Naive thymus-derived CD4-positive, alpha-beta T cell (primary cell): ENCODE data around the gene SLC4A4. TPM values are rescaled to one million over a fixed set of nuclear protein-coding genes. Genes with fewer than 3 reads are reported as not detected.

Source experiments
- ATAC-seq: fragments of 150-1000 bp; cut with Tn5 transposase; 2 replicates; pipeline ENCODE4 v1.10.0; 2021; ENCODE audit warnings: mild to moderate bottlenecking, moderate library complexity
- CTCF ChIA-PET: fragments of 350-600 bp; sonication (Branson Sonifier 250); formaldehyde crosslinking; loops from one replicate; lab custom pipeline; 2021; ENCODE audit warnings: antibody characterized with exemption; lab: Charles Lee
- POLR2A ChIA-PET: fragments of 350-600 bp; sonication (Branson Sonifier 250); formaldehyde crosslinking; loops from one replicate; lab custom pipeline; 2021; ENCODE audit warnings: antibody characterized with exemption, inconsistent platforms; lab: Charles Lee
- DNase-seq, 9 donors: peaks; one replicate each; pipeline versions ENCODE4 v3.0.0 to v3.0.0-alpha.2; 2020 to 2022; ENCODE audit warnings: mixed read lengths in 1 of 9
- H3K27ac ChIP-seq: one replicate; pipeline ENCODE4 v1.7.0; 2013; ENCODE audit warnings: mild to moderate bottlenecking, low read depth, low read length, moderate library complexity
- H3K27me3 ChIP-seq, 2 donors: one replicate each; pipeline ENCODE4 v1.7.0; 2013; ENCODE audit warnings: low read length in 2 of 2, mild to moderate bottlenecking in 2 of 2, moderate library complexity in 2 of 2; ENCODE audit not compliant: control insufficient read depth in 2 of 2, insufficient read depth in 2 of 2
- H3K36me3 ChIP-seq, 3 experiments: 1 replicate in 2 of 3; 2 replicates in 1 of 3; pipeline ENCODE4 v1.7.0; 2013; ENCODE audit warnings: low read length in 3 of 3, mild to moderate bottlenecking in 3 of 3, moderate library complexity in 1 of 3; ENCODE audit not compliant: insufficient read depth in 3 of 3, control insufficient read depth in 2 of 3
- H3K4me1 ChIP-seq, 2 donors: one replicate each; pipeline ENCODE4 v1.7.0; 2013; ENCODE audit warnings: low read length in 2 of 2, mild to moderate bottlenecking in 2 of 2, moderate library complexity in 1 of 2; ENCODE audit not compliant: control insufficient read depth in 2 of 2, insufficient read depth in 2 of 2
- H3K4me3 ChIP-seq: 2 replicates; pipeline ENCODE4 v1.7.0; 2013; ENCODE audit warnings: mild to moderate bottlenecking, low read length
- H3K9me3 ChIP-seq, 3 experiments: 1 replicate in 2 of 3; 2 replicates in 1 of 3; pipeline ENCODE4 v1.7.0; 2013; ENCODE audit warnings: low read length in 3 of 3; ENCODE audit not compliant: control insufficient read depth in 2 of 3
- H3K27ac Mint-ChIP-seq, 9 donors: one replicate each; pipeline ENCODE4 v1.8.0; 2020 to 2022; ENCODE audit warnings: mixed read lengths in 9 of 9, mild to moderate bottlenecking in 8 of 9, moderate library complexity in 5 of 9, inconsistent platforms in 2 of 9
- H3K27me3 Mint-ChIP-seq, 5 donors: one replicate each; pipeline ENCODE4 v1.8.0; 2021 to 2022; ENCODE audit warnings: mixed read lengths in 5 of 5, mild to moderate bottlenecking in 1 of 5
- H3K36me3 Mint-ChIP-seq, 5 donors: one replicate each; pipeline ENCODE4 v1.8.0; 2020 to 2022; ENCODE audit warnings: mixed read lengths in 5 of 5, mild to moderate bottlenecking in 3 of 5, inconsistent platforms in 1 of 5
- H3K4me1 Mint-ChIP-seq, 7 donors: one replicate each; pipeline ENCODE4 v1.8.0; 2020 to 2022; ENCODE audit warnings: mixed read lengths in 7 of 7, mild to moderate bottlenecking in 3 of 7, inconsistent platforms in 1 of 7
- H3K4me3 Mint-ChIP-seq, 10 donors: one replicate each; pipeline ENCODE4 v1.8.0; 2020 to 2022; ENCODE audit warnings: mild to moderate bottlenecking in 10 of 10, mixed read lengths in 10 of 10, moderate library complexity in 6 of 10, inconsistent platforms in 2 of 10
- H3K9me3 Mint-ChIP-seq, 11 donors: one replicate each; pipeline ENCODE4 v1.8.0; 2020 to 2022; ENCODE audit warnings: mixed read lengths in 11 of 11, mild to moderate bottlenecking in 4 of 11, inconsistent platforms in 1 of 11, moderate library complexity in 1 of 11
- intact Hi-C, 2 donors: fragments of 100-400 bp; cut with micrococcal nuclease; formaldehyde crosslinking; loops; one replicate each; pipeline ENCODE4 v1.15.1; 2023
- polyA plus RNA-seq, 2 donors: library from polyadenylated mRNA; unstranded; fragments of 300-500 nt; fragmentation: Illumina TruSeq; gene quantifications; one replicate each; pipeline ENCODE4 v1.2.3, GENCODE V29; 2021
- total RNA-seq, 6 experiments: library from RNA in 5 of 6; stranded (reverse) in 5 of 6; gene quantifications; 1 replicate in 5 of 6; 2 replicates in 1 of 6; pipeline ENCODE4 v1.2.3 and lab custom pipeline; 2021 to 2026

Gene SLC4A4
- total and polyA plus RNA-seq, 7 experiments from 2014 or later, result 0.36 to 2.7 (median 1.2) TPM; not detected in 4

DNA sequence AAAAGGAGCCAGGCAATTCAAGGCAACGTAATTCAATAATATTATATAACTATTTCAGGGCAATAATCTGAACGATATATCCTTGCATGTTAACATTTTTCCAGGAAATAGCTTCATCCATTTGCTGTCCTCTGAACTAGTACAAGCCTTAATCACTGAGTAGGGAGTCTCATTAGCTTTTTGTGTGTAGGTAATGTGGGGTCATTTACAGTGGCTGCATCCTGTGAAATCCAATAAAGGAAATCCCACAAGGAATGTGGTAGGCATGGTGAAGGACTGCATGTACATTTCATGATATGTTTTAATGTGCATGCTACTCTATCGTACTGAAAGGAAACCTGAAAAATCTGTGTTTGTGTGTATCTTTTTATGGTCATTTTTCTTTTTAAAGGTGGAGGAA is 103.5 kb downstream of the SLC4A4 start:
- H3K27me3 ChIP-seq, result no peaks in the 10 kb centered on the region
- Mint-ChIP-seq H3K36me3 (no peaks in the 10 kb centered on the region), H3K9me3 (peaks cover 0 to 5% (median 0%) of the 10 kb centered on the region in 11 donors), H3K27me3 (peaks cover 0 to 5% (median 3%) of the 10 kb centered on the region in 5 donors), H3K27ac (no peak overlapping the region), H3K4me1 (peaks cover 0 to 2% (median 0%) of the 10 kb centered on the region in 7 donors), H3K4me3 (no peak overlapping the region)
- DNase-seq, result no peak
- H3K27ac ChIP-seq, result no peak overlapping the region
- H3K4me1 ChIP-seq, result no peaks in the 10 kb centered on the region
- POLR2A ChIA-PET, result no interaction called here
- intact Hi-C loops, result no loop called here
- CTCF ChIA-PET, result no interaction called here
- no peaks in the 10 kb centered on the region for H3K9me3 ChIP-seq
- ATAC-seq, result no peak
- H3K4me3 ChIP-seq, result no peak overlapping the region
- no peaks in the 10 kb centered on the region for H3K36me3 ChIP-seq

DNA sequence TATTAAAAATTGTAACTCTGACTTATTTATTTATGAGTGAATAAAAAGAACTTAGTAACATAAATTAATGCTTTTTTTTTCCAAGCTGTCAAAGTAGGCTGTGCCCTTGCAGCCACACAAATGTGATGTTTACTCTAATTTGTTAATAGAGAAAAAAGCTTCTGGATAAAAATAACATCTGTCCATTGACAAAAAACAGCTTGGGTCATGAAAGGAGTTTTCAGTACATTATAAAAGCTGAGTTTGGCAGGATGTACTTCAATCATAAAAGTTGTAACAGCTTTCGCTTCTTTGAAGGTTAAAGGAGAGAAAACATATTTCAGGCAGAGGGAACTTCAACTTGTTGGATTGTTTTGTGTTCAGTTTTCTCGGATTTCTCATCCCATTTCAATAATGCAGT is 105.6 kb downstream of the SLC4A4 start:
- POLR2A ChIA-PET, result no interaction called here
- ATAC-seq, result no peak

DNA sequence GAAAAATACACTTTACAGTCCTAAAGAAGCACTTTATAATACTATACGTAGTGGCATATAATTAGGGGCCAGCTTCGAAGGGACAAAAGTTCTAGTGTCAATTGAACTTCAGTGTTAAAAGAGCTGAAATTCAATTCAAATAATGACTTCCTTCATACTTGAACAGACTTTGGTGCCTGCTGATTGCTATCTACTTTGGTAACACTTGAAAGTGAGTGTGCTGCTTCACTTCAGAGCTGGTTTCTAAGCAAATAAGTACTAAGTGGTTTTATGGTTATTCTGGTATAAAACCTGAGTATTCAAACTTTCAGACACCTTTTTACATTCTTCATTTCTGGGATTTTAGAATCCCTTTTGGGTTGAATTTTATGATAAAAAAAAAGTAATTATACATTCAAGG is 107.0 kb downstream of the SLC4A4 start:
- intact Hi-C loops, result no loop called here
- ChIA-PET POLR2A (no interaction called here), CTCF (no interaction called here)
- Mint-ChIP-seq H3K36me3 (no peaks in the 10 kb centered on the region), H3K4me1 (no peaks in the 10 kb centered on the region), H3K27me3 (peaks cover 0 to 9% (median 3%) of the 10 kb centered on the region in 5 donors), H3K27ac (no peak overlapping the region), H3K4me3 (no peak overlapping the region), H3K9me3 (no peaks in the 10 kb centered on the region)
- DNase-seq, result peak in 1 of 9 donors; percentile 0
- Histone ChIP-seq H3K36me3 (no peaks in the 10 kb centered on the region), H3K27me3 (no peaks in the 10 kb centered on the region), H3K4me3 (no peak overlapping the region), H3K9me3 (no peaks in the 10 kb centered on the region), H3K27ac (no peak overlapping the region), H3K4me1 (no peaks in the 10 kb centered on the region)
- no peak for ATAC-seq

More for the DNA sequence above, 105.6 kb downstream of the SLC4A4 start:
- Mint-ChIP-seq H3K9me3 (peaks cover 0 to 4% (median 0%) of the 10 kb centered on the region in 11 donors), H3K27me3 (peaks cover 0 to 9% (median 3%) of the 10 kb centered on the region in 5 donors), H3K36me3 (no peaks in the 10 kb centered on the region), H3K4me3 (no peak overlapping the region), H3K4me1 (peaks cover 0 to 2% (median 0%) of the 10 kb centered on the region in 7 donors), H3K27ac (no peak overlapping the region)
- Histone ChIP-seq H3K9me3 (no peaks in the 10 kb centered on the region), H3K27ac (no peak overlapping the region), H3K4me3 (no peak overlapping the region), H3K27me3 (no peaks in the 10 kb centered on the region), H3K36me3 (no peaks in the 10 kb centered on the region), H3K4me1 (no peaks in the 10 kb centered on the region)
- no peak for DNase-seq
- intact Hi-C loops, result no loop called here
- CTCF ChIA-PET, result no interaction called here

DNA sequence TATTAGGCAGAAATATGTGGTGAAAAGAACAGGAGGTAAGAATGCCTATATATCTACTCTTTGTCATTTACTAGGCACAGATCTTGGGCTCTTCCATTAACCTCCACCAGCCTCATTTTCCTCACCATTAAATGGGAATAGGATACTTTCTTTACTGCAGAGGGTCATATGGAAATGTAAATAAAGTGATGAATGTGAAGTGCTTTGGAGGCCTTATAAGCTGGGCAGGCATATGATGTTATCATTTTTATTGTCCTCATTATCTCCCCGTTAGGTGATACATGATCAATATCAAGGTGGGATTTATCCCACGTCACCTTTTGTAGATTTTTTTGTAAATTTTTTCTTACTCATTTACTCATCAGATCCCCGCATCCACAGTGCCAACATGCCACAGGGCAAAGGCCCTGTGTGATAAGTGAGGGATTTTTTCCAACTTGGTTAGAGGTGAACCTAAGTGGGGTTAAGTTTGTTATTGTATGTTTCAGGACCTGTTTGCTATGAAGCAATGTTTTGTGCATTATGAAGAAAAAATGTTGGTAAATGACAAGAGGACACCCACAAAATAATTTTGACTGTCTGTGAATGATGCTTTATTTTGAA is 107.8 kb downstream of the SLC4A4 start:
- Histone ChIP-seq H3K9me3 (no peaks in the 10 kb centered on the region), H3K27me3 (no peaks in the 10 kb centered on the region), H3K36me3 (no peaks in the 10 kb centered on the region), H3K27ac (no peak overlapping the region), H3K4me3 (no peak overlapping the region), H3K4me1 (no peaks in the 10 kb centered on the region)
- POLR2A ChIA-PET, result no interaction called here
- no peak for ATAC-seq
- Mint-ChIP-seq H3K36me3 (no peaks in the 10 kb centered on the region), H3K27me3 (peaks cover 0 to 9% (median 3%) of the 10 kb centered on the region in 5 donors), H3K9me3 (peaks cover 0 to 1% (median 0%) of the 10 kb centered on the region in 11 donors), H3K27ac (no peak overlapping the region), H3K4me1 (no peaks in the 10 kb centered on the region), H3K4me3 (no peak overlapping the region)
- intact Hi-C loops, result no loop called here
- CTCF ChIA-PET, result no interaction called here
- DNase-seq, result no peak

DNA sequence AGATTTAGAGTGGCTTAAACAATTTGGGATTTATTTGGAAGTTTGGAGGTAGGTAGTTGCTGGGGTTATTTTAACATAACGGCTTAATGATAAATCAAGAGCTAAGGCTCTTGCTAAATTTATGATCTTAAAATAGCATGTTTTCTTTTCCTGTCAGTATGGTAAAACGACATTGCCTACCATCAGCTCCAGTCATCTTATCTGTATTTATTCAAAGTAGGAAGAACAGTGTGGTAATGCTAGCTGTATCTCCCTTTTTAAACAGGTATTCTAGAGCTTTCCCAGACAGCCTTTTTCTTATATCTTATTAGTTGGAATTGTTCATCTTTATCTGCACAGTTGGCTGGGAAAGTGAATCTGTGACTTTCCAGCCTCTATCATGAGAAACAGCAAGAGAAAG is 110.2 kb downstream of the SLC4A4 start:
- ChIA-PET POLR2A (no interaction called here), CTCF (no interaction called here)
- no peaks in the 10 kb centered on the region for H3K4me1 Mint-ChIP-seq
- no peaks in the 10 kb centered on the region for H3K9me3 ChIP-seq
- H3K4me3 Mint-ChIP-seq, result no peak overlapping the region
- H3K36me3 Mint-ChIP-seq, result no peaks in the 10 kb centered on the region
- no peaks in the 10 kb centered on the region for H3K36me3 ChIP-seq
- H3K27me3 ChIP-seq, result no peaks in the 10 kb centered on the region
- peaks cover 0 to 1% (median 0%) of the 10 kb centered on the region in 11 donors for H3K9me3 Mint-ChIP-seq
- no peak overlapping the region for H3K4me3 ChIP-seq
- H3K27ac Mint-ChIP-seq, result no peak overlapping the region
- H3K27me3 Mint-ChIP-seq, result peaks cover 0 to 9% (median 4%) of the 10 kb centered on the region in 5 donors
- no peaks in the 10 kb centered on the region for H3K4me1 ChIP-seq
- H3K27ac ChIP-seq, result no peak overlapping the region
- intact Hi-C loops, result no loop called here
- no peak for ATAC-seq
- DNase-seq, result no peak

DNA sequence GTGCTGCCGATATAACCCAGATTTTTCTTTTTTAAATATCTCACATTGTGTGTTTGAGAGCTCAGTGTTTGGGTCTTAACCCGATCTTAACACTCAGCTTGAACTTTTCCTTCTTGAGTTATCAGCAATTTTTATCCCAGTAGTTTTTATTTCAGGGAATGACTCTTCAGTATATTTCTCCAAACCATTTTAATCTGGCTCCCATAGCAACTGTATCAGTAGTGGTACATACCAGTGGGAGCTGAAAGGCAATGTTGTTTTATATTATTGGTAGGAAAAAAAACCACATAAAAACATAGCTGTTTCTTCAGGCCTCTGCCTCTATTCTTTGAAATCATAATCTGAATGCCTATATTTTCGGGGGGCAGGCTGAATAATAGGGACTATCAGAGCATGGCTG is 111.1 kb downstream of the SLC4A4 start:
- H3K4me3 ChIP-seq, result no peak overlapping the region
- H3K27ac ChIP-seq, result no peak overlapping the region
- no peak for ATAC-seq
- H3K36me3 ChIP-seq, result no peaks in the 10 kb centered on the region
- H3K27me3 ChIP-seq, result no peaks in the 10 kb centered on the region
- H3K9me3 Mint-ChIP-seq, result peaks cover 0 to 1% (median 0%) of the 10 kb centered on the region in 11 donors
- no peaks in the 10 kb centered on the region for H3K36me3 Mint-ChIP-seq
- DNase-seq, result no peak
- peaks cover 0 to 9% (median 4%) of the 10 kb centered on the region in 5 donors for H3K27me3 Mint-ChIP-seq
- H3K4me3 Mint-ChIP-seq, result no peak overlapping the region
- H3K27ac Mint-ChIP-seq, result no peak overlapping the region
- no peaks in the 10 kb centered on the region for H3K4me1 ChIP-seq
- no peaks in the 10 kb centered on the region for H3K4me1 Mint-ChIP-seq
- ChIA-PET POLR2A (no interaction called here), CTCF (no interaction called here)
- intact Hi-C loops, result no loop called here
- no peaks in the 10 kb centered on the region for H3K9me3 ChIP-seq

DNA sequence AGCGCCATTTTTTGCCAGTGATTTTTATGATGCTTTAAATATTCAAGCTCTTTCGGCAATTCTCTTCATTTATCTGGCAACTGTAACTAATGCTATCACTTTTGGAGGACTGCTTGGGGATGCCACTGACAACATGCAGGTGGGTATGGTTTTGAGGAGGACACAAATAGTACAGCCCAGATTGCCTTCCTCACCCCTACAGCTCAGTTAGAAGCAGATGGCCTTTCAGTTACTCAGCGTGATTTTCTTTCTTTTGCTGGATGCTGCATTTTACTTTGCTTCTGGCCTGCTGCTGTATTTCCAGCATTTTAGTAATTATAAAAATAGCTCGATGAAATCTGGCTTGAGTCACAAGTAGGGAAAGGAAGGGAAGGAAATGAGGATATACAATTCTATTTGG is 114.7 kb downstream of the SLC4A4 start:
- DNase-seq (no peak), ATAC-seq (no peak)
- Histone ChIP-seq H3K4me3 (no peak overlapping the region), H3K36me3 (no peaks in the 10 kb centered on the region), H3K27me3 (no peaks in the 10 kb centered on the region), H3K4me1 (no peaks in the 10 kb centered on the region), H3K27ac (no peak overlapping the region), H3K9me3 (no peaks in the 10 kb centered on the region)
- H3K36me3 Mint-ChIP-seq, result no peaks in the 10 kb centered on the region
- POLR2A ChIA-PET, result no interaction called here
- no peak overlapping the region for H3K27ac Mint-ChIP-seq
- H3K27me3 Mint-ChIP-seq, result peaks cover 0 to 9% (median 3%) of the 10 kb centered on the region in 5 donors
- H3K9me3 Mint-ChIP-seq, result peaks cover 0 to 1% (median 0%) of the 10 kb centered on the region in 11 donors
- intact Hi-C loops, result no loop called here
- no peaks in the 10 kb centered on the region for H3K4me1 Mint-ChIP-seq
- no peak overlapping the region for H3K4me3 Mint-ChIP-seq
- CTCF ChIA-PET, result no interaction called here
